ENCODE results near the gene LAMB4.

DNA sequence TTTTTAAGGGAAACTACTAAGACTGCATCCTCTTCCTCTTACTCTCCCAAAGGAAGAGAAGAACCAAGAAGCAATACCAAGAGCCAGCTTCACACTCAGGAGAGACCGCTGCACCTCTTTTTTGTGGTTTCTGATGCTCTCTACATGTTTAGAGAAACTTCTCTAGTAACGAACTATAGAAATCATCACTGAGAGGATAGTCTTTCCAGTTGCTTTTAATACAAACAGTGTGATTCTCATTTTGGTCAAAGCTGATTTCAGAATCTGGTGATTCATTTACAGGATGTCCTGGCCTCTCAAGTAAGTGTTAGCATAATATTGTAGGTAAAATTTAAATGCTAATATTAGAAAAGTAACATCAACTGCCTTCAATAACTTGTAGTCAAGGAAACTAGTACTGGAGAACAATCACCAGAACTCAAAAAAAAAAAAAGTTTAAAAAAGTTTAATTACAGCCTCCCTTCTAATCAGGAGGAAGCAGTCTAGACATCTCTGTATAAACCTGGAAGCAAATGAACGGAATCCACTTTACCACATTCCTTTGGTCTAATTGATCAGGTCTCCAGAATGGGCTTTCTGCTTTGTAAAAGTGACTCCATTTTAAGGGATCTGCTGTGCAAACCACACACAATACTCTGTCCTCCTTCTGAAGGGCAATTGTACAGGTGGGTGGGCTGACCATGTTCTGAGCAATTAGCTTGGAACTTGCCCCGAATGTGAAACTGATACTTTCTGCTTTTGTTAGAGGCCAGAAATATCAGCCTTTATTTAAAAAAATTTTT lies 130.2 kb downstream of the LAMB4 start:
- TF ChIP-seq CTCF (IDR thresholded peaks at IDR 0.05) (no peak), POLR2AphosphoS5 (IDR thresholded peaks at IDR 0.05) (no peak)
